Calu3 (cell line): ENCODE measurements around the gene DDB1. TPM values are rescaled to one million over a fixed set of nuclear protein-coding genes. Genes with fewer than 3 reads are reported as not detected.

ENCODE experiments used
- BruUV-seq: library from RNA; stranded (reverse); fragments of 400-500 nt; replicated peaks from 2 replicates; lab custom pipeline; 2021; lab: Mats Ljungman, UMichigan
- CTCF ChIA-PET: fragments of 300-600 bp; sonication (Branson Sonifier 250); formaldehyde crosslinking; loops from one replicate; lab custom pipeline; 2022; ENCODE audit warnings: antibody characterized with exemption; lab: Charles Lee
- DNase-seq: peaks from one replicate; pipeline ENCODE4 v3.0.0; 2022
- H3K27ac Mint-ChIP-seq: one replicate; pipeline ENCODE4 v1.8.0; 2022; ENCODE audit warnings: mixed read lengths; ENCODE audit not compliant: unreplicated experiment
- H3K27me3 Mint-ChIP-seq: one replicate; pipeline ENCODE4 v1.8.0; 2022; ENCODE audit warnings: mixed read lengths; ENCODE audit not compliant: unreplicated experiment
- H3K36me3 Mint-ChIP-seq: one replicate; pipeline ENCODE4 v1.8.0; 2022; ENCODE audit warnings: mild to moderate bottlenecking, moderate library complexity, mixed read lengths; ENCODE audit not compliant: insufficient read depth, unreplicated experiment
- H3K4me1 Mint-ChIP-seq: one replicate; pipeline ENCODE4 v1.8.0; 2022; ENCODE audit warnings: mild to moderate bottlenecking, low read depth, mixed read lengths; ENCODE audit not compliant: unreplicated experiment
- H3K4me3 Mint-ChIP-seq: one replicate; pipeline ENCODE4 v1.8.0; 2022; ENCODE audit warnings: mild to moderate bottlenecking, low read depth, moderate library complexity, mixed read lengths; ENCODE audit not compliant: unreplicated experiment
- H3K9me3 Mint-ChIP-seq: one replicate; pipeline ENCODE4 v1.8.0; 2022; ENCODE audit warnings: low read depth, mixed read lengths; ENCODE audit not compliant: unreplicated experiment
- CTCF ChIP-seq: fragments of 200-600 bp; IDR thresholded peaks from one replicate; pipeline ENCODE4 v1.8.0; 2022; ENCODE audit warnings: antibody characterized with exemption; ENCODE audit not compliant: unreplicated experiment
- intact Hi-C: fragments of 100-400 bp; cut with micrococcal nuclease; formaldehyde crosslinking; loops from one replicate; pipeline ENCODE4 v1.10.0; 2022; ENCODE audit not compliant: unreplicated experiment
- total RNA-seq: library from RNA; stranded (reverse); gene quantifications from 2 replicates; pipeline ENCODE4 v1.2.3, GENCODE V29; 2022

Gene DDB1
- total RNA-seq, 1 experiment from 2014 or later = 193 TPM

- Mint-ChIP-seq H3K9me3 (no peaks in the 10 kb centered on the region), H3K4me3 (no peak overlapping the region), H3K36me3 (no peaks in the 10 kb centered on the region), H3K4me1 (peaks cover 7% of the 10 kb centered on the region), H3K27ac (no peak overlapping the region), H3K27me3 (no peaks in the 10 kb centered on the region)
- DNase-seq = no peak
- CTCF ChIA-PET = no interaction called here
- intact Hi-C loops = no loop called here
- no peak for TF ChIP-seq CTCF
- BruUV-seq = no TSS peak
These were observed 68.1 kb downstream of the DDB1 start for GRCh38 chr11:61264795-61265194.

- no peaks in the 10 kb centered on the region for H3K27me3 Mint-ChIP-seq
- no peak overlapping the region for H3K27ac Mint-ChIP-seq
- H3K4me3 Mint-ChIP-seq = no peak overlapping the region
- no peak for TF ChIP-seq CTCF
- intact Hi-C loops = no loop called here
- CTCF ChIA-PET = no interaction called here
- BruUV-seq = no TSS peak
- DNase-seq = no peak
- peaks cover 7% of the 10 kb centered on the region for H3K4me1 Mint-ChIP-seq
- no peaks in the 10 kb centered on the region for H3K36me3 Mint-ChIP-seq
- H3K9me3 Mint-ChIP-seq = no peaks in the 10 kb centered on the region
These were observed 68.5 kb downstream of the DDB1 start for GRCh38 chr11:61264371-61264770.

GRCh38 chr11:61259363-61259762 lies 73.5 kb downstream of the DDB1 start:
- CTCF ChIA-PET = no interaction called here
- intact Hi-C loops = loop anchor here (10.0 kb wide), 2 partner anchors 75 to 125 kb away; partner anchors contain the start of genes DDB1 and TKFC
- DNase-seq = no peak
- BruUV-seq = no TSS peak
- Mint-ChIP-seq H3K4me1 (no peaks in the 10 kb centered on the region), H3K27ac (no peak overlapping the region), H3K4me3 (no peak overlapping the region), H3K36me3 (no peaks in the 10 kb centered on the region), H3K27me3 (peaks cover 18% of the 10 kb centered on the region), H3K9me3 (no peaks in the 10 kb centered on the region)
- no peak for TF ChIP-seq CTCF

- Mint-ChIP-seq H3K9me3 (no peaks in the 10 kb centered on the region), H3K36me3 (no peaks in the 10 kb centered on the region), H3K27ac (no peak overlapping the region), H3K27me3 (peaks cover 26% of the 10 kb centered on the region), H3K4me1 (no peaks in the 10 kb centered on the region), H3K4me3 (no peak overlapping the region)
- TF ChIP-seq CTCF = no peak
- intact Hi-C loops = loop anchor here (10.0 kb wide), 2 partner anchors 76 to 126 kb away; partner anchors contain the start of genes DDB1 and TKFC
- DNase-seq = no peak
- no TSS peak for BruUV-seq
- CTCF ChIA-PET = no interaction called here
These were observed 74.4 kb downstream of the DDB1 start for GRCh38 chr11:61258546-61258945.
